ENCODE data around the gene TNNC1.

The TNNC1 gene

DNA sequence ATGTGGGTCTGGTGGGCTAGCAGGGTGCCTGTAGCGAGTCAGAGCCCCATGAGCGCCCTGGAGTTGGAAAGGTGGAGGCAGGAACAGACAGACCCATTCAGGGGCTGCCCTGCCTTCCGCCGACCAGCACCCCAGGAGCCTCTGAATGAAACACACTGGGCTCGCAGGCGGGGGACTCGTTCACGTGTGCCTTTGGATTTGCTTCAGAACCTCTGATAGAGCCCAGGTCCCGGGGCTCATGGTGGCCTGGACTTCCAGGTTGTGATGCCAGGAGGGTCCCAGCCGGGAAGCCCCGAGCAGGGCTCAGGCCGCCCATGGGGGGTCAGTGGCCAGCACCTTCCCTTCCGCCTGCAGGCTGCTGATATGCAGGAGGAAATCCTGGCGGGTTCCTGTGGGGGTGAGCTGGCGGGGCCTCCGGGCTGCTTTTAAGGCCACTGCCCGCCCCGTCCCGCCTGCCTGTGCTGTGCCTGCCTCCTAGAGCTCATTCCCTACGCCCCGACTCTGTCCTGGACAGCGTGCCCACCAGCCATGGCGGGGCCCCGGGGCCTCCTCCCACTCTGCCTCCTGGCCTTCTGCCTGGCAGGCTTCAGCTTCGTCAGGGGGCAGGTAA is 41.1 kb upstream of the TNNC1 start, which contains the start of gene STAB1:
TSS of gene STAB1 (plus strand) at position 453 of the 610 bp plus-strand sequence. CDS start at position 529, 76 bp downstream.
- DNase-seq (ENCODE audit: low read depth) = no peak
- TF ChIP-seq, protein P1, sequence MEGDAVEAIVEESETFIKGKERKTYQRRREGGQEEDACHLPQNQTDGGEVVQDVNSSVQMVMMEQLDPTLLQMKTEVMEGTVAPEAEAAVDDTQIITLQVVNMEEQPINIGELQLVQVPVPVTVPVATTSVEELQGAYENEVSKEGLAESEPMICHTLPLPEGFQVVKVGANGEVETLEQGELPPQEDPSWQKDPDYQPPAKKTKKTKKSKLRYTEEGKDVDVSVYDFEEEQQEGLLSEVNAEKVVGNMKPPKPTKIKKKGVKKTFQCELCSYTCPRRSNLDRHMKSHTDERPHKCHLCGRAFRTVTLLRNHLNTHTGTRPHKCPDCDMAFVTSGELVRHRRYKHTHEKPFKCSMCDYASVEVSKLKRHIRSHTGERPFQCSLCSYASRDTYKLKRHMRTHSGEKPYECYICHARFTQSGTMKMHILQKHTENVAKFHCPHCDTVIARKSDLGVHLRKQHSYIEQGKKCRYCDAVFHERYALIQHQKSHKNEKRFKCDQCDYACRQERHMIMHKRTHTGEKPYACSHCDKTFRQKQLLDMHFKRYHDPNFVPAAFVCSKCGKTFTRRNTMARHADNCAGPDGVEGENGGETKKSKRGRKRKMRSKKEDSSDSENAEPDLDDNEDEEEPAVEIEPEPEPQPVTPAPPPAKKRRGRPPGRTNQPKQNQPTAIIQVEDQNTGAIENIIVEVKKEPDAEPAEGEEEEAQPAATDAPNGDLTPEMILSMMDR (conservative IDR thresholded peaks at IDR 0.05; ENCODE audit: low read length) = no peak
- H3K4me3 ChIP-seq (ENCODE audit: low read length) = no peak within 1 kb of the TSS

GRCh38 chr3:52494445-52494844 is 40.6 kb upstream of the TNNC1 start:
- DNase-seq (ENCODE audit: low read depth) = no peak
- H3K4me3 ChIP-seq (ENCODE audit: low read length) = no peak overlapping the region
- TF ChIP-seq, protein P1 (conservative IDR thresholded peaks at IDR 0.05; ENCODE audit: low read length) = no peak

GRCh38 chr3:52493232-52494017 is 39.6 kb upstream of the TNNC1 start:
- no peak overlapping the region for H3K4me3 ChIP-seq (ENCODE audit: low read length)
- TF ChIP-seq, protein P1 (conservative IDR thresholded peaks at IDR 0.05; ENCODE audit: low read length) = no peak
- DNase-seq (ENCODE audit: low read depth) = no peak

DNA sequence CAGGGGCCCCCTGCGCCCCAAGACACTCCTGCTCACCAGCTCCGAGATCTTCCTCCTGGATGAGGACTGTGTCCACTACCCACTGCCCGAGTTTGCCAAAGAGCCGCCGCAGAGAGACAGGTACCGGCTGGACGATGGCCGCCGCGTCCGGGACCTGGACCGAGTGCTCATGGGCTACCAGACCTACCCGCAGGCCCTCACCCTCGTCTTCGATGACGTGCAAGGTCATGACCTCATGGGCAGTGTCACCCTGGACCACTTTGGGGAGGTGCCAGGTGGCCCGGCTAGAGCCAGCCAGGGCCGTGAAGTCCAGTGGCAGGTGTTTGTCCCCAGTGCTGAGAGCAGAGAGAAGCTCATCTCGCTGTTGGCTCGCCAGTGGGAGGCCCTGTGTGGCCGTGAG is 38.2 kb upstream of the TNNC1 start:
- H3K4me3 ChIP-seq (ENCODE audit: low read length) = no peak overlapping the region
- TF ChIP-seq, protein P1 (conservative IDR thresholded peaks at IDR 0.05; ENCODE audit: low read length) = no peak
- no peak for DNase-seq (ENCODE audit: low read depth)

DNA sequence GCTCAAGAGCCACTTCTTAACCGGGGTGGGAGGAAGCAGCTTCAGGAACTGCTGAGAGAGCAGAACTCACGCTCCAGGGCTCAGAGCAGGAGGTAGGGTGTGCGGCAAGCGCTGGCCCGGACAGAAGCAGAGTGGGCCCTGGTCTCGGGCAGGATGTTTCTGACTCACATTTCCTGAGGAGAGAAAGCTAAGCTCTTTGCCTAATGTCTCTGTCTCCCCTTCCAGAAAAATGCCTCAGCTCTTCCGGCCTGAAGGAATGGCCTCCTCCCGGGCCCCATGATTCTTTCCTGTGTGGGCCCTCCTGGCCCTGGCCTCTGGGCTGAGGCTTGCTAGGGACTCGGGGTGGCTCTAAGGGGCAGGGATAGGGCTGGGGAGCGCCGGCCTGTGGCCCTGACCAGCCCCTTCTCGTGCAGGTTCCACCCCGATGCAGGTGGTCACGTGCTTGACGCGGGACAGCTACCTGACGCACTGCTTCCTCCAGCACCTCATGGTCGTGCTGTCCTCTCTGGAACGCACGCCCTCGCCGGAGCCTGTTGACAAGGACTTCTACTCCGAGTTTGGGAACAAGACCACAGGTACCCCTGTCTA is 37.2 kb upstream of the TNNC1 start:
- no peak for DNase-seq (ENCODE audit: low read depth)
- H3K4me3 ChIP-seq (ENCODE audit: low read length) = no peak overlapping the region
- TF ChIP-seq, protein P1 (conservative IDR thresholded peaks at IDR 0.05; ENCODE audit: low read length) = no peak

DNA sequence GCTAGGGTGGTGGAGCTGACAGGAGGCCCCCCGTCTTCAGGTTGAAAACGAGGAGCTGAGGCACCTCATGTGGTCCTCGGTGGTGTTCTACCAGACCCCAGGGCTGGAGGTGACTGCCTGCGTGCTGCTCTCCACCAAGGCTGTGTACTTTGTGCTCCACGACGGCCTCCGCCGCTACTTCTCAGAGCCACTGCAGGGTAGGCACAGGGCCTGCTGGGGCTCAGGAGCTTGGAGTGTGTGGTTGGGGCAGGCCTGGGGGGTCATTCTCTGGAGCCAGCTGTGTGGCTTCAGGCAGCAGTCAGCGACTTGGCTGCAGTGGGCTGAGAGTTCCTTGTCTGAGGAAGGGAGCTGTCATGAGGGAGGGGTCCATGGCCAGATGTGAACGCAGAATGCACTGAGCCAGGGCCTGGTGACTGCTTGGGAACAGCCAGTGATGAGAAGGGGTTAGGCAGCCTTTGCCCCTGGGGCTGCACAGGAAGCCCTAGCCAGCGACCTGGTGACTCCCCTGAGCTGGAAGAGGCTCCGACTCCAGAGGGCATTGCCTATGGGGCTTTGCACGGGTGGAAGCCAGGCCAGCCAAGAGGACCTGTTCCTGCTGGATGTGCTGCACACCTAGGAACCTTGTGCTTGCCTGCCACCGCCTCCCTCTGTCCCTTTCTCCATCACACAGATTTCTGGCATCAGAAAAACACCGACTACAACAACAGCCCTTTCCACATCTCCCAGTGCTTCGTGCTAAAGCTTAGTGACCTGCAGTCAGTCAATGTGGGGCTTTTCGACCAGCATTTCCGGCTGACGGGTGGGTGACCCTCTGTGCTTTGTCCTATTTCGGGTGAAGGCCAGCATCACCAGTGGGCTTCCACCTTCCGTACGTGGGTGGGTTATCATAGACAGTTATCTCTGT is 36.4 kb upstream of the TNNC1 start:
- no peak for DNase-seq (ENCODE audit: low read depth)
- TF ChIP-seq, protein P1 (conservative IDR thresholded peaks at IDR 0.05; ENCODE audit: low read length) = no peak

More for the DNA sequence above, 36.4 kb upstream of the TNNC1 start:
- no peak overlapping the region for H3K4me3 ChIP-seq (ENCODE audit: low read length)

Measured in AG10803 (cell line).